Mammary epithelial cell (primary cell): ENCODE measurements around the gene ZNF586.

Experiments used
- EZH2 ChIP-seq: IDR thresholded peaks from 2 replicates; pipeline ENCODE4 v1.6.1; 2012; ENCODE audit warnings: low read length, inconsistent platforms, borderline replicate concordance
- TF ChIP-seq, protein P1 (sequence below), 2 donors: IDR thresholded peaks in 1 of 2; conservative IDR thresholded peaks in 1 of 2; 2 replicates each; pipeline ENCODE4 v1.5.1; 2011 to 2012; ENCODE audit warnings: inconsistent platforms in 2 of 2, low read length in 2 of 2, mild to moderate bottlenecking in 2 of 2, control low read depth in 1 of 2, low read depth in 1 of 2; ENCODE audit not compliant: insufficient read depth in 1 of 2; ENCODE audit errors: extremely low read depth in 1 of 2

DNA sequence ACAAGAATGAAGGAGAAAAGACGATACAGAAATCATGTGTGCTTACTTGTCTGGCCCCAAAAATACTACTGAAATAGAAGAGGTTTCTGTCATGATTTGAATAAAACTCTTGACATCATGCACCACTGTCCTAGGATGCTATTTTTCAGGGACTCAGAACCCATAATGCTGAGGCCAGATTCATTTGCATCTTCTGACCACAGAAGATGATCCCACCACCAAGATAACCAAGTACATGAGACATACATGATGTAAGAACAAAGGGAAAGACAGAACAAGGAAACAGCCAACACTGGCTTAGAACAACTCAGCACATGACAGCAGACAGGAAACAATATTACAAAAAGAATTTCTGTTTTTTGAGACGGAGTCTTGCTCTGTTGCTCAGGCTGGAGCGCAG is 42.8 kb downstream of the ZNF586 start:
- TF ChIP-seq, protein P1, sequence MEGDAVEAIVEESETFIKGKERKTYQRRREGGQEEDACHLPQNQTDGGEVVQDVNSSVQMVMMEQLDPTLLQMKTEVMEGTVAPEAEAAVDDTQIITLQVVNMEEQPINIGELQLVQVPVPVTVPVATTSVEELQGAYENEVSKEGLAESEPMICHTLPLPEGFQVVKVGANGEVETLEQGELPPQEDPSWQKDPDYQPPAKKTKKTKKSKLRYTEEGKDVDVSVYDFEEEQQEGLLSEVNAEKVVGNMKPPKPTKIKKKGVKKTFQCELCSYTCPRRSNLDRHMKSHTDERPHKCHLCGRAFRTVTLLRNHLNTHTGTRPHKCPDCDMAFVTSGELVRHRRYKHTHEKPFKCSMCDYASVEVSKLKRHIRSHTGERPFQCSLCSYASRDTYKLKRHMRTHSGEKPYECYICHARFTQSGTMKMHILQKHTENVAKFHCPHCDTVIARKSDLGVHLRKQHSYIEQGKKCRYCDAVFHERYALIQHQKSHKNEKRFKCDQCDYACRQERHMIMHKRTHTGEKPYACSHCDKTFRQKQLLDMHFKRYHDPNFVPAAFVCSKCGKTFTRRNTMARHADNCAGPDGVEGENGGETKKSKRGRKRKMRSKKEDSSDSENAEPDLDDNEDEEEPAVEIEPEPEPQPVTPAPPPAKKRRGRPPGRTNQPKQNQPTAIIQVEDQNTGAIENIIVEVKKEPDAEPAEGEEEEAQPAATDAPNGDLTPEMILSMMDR (conservative IDR thresholded peaks at IDR 0.05 in 1 of 2, IDR thresholded peaks at IDR 0.05 in 1 of 2; ENCODE audit: extremely low read depth in 1 of 2, insufficient read depth in 1 of 2, low read depth in 1 of 2, low read length in 2 of 2) = no peak
- TF ChIP-seq EZH2 = no peak
